Activated CD4-positive, alpha-beta T cell treated with anti-CD3 and anti-CD28 coated beads for 48 hours (primary cell): ENCODE data around the gene SLC22A4.

Experiments
- DNase-seq: peaks from one replicate; pipeline ENCODE4 v3.0.0-alpha.2; 2020

Gene SLC22A4

DNA sequence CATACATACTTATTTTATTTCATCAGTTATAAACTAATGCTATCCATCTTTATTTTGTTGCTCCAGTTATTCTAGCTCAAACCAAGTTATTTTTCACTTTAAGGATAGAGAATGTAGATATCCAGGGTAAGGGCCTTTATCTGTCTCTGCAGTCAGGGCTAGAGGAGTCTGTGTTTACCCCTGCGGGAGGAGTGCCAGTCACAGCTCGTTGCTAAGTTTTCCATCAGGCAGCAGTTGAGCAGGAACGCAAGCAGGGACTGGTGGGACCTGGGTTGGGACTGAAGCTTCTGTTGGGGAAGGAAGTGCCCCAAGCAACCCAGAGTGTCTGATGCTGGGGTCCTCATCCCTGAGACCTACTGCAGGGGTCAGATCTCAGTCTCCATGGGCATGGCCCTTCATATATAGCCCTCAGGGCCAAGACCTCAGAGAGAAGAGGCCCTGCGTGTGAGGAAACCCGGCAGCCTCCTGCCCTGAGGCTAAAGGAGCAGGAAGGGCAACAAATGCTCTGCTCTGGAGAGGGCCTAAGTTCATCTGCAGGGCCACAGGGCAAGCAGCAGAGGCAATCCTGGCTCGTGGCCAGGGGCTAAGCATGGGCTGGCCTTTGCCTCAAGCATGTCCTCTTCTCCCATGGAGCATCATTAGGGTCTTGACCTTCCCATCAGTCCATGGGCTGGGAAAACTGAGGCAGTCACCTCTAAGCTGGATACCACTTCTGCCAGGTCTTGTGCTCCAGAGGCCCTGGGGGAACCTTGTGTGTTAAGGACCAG, 6.6 kb downstream of the SLC22A4 start:
- DNase-seq: no peak

DNA sequence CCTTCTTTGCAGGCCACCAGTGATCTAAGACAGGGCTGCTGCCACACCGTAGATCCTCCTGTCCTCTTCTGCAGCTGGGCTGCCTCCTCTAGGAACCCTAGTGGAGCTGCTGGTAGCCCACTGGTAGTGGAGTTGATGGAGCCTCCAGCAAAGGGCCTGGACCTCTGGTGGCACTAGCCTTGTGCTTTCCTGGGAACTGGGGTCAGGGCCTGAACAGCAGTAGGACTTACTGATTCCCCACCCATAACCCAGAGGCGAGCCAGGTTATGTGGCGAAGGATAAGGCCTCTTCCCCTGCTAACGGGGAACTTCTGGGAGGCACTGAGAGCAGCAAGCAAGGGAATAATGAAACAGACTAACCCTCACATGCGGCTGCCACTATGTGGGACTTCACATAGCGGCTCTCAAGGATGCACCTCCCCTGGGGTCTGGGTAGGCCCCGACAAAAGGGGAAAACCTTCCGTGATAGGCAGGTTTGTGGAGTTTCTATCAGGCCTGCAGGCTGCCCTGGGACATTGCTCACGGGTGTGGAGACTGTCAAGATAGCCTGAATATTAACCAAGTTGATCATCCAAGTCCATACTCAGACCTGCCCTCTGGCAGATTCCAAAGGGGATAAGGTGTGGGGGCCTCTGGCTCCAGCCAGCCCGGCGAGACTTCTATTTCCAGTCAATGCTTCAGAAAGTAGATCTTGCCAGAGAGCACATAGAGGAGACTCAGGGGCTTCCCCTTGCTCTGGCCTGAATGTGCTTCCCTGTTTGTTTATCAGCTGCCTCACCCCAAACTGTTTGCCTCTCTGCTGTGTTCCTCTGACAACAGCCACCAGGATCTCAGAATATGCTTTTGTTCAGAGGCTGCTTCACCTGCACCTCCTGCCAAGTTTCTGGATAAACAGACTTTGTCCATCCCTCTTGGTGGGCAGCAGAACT, 7.4 kb downstream of the SLC22A4 start:
- no peak for DNase-seq

- DNase-seq: no peak
Observed at GRCh38 chr5:132302413-132302812, 8.2 kb downstream of the SLC22A4 start.

DNA sequence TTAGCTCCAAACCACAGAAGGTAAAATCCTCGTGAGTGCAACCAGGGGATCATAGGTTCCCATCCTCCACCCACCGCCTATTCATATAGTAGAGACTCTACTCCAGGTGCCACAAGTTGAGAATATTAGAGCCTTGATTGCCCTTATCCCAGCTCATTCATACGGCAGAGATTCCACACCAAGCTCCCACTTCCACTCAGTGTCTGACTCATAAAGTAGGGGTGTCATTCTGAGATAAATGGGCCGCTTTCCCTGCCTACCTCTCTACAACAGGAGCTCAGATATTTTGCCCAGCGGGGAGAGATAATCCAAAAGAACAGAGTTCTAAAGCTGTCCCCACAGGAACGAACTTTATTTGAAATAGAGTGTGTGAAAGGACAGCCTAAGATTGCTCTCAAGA, 9.4 kb downstream of the SLC22A4 start:
- DNase-seq: no peak

DNA sequence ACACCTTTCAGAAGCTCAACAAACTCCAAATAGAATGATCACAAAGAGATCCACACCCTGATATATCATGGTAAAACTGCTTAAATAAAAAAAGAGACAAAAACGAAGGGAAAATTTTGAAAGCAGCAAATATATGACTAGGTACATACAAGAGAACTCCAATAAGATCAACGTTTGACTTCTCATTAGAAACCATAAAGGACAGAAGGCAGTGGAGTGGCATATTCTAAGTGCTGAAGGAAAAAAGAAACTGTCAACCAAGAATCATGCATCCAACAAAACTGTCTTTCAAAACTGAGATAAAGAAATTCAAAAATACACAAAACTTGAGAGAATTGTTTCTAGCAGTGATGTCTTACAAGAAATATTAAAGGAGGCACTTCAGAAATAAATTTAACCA, 11.2 kb downstream of the SLC22A4 start:
- no peak for DNase-seq

DNA sequence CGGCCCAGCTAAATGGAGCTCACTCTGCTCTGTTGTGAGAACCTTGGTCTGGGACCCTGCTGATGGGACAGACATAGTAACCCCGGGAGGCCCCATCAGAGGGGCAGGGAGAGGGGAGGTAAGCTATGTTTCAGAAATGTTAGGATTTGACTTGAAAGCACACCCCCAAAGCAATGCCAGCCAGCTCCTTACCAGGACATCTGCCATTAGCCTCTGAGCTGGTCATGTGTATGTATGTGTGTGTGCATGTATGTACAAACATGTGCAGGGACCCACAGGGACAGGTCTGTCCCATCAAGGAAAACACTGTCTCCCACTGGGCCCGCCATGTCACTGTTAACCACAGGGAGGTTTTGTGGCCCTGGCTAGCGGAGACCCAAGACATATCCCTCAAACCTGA, 14.5 kb downstream of the SLC22A4 start:
- no peak for DNase-seq

DNA sequence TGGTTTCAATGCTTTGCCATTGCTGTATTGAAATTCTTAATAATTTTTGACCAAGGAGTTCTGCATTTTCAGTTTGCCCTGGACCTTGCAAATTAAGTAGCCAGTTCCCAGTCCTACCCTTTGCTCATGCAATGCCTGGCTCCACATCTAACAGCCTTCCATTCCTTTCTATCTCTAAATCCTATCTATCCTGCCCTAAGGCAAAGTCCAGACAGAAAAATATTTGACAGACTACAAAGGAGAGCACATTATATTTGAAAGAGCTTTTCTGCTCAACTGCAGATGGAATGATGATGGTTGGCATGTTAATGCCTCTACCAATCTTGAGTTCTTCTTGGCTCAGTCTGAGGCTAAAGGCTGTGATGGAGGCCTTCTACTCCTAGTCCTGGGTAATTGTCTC, 15.5 kb downstream of the SLC22A4 start:
- no peak for DNase-seq

DNA sequence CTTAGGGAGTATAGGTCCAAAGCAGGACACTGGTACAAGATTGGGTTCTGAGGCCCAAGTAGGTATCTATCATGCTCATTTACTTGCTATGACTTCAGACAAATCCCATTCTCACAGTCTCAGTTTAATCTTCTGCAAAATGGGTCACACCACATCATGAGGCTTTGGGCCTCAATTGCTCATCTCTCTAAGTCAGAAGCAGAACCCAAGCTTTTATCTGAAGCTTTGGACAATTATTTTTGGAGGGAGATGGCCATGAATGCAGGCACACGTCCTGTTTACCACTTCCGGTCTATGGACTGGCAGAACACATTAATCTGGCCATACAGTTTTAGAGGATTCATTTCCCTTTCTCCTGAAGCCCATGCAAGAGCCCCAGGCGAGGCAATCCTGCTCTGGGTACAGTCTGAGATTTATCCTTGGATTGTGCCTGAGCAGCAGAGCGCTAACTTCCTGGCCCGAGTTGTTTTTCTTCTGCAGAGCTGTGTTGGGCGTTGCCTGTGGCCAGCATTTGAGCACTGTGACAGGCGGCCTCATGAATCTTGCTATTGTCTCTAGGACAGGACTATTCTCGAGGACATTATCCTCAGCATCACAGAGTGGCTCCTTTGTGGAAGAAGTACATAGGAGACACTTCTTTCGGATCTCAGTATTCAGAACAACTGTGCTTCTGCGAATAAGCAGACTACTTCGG, 16.1 kb downstream of the SLC22A4 start:
- no peak for DNase-seq

DNA sequence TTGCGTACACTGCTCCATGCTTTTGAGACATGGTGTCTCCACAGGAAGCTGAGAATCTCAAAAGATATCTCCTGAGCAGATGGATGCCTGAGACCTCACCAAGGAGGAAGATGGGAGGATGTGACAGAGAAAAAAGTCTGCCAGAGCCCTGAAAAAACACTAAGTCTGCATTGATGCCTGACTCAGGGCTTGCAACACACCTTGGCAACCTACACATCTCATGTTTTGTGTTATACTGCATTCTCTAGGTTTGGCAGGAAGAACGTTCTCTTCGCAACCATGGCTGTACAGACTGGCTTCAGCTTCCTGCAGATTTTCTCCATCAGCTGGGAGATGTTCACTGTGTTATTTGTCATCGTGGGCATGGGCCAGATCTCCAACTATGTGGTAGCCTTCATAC, 19.2 kb downstream of the SLC22A4 start:
- no peak for DNase-seq

GRCh38 chr5:132313961-132314432, 19.8 kb downstream of the SLC22A4 start:
- DNase-seq: no peak

DNA sequence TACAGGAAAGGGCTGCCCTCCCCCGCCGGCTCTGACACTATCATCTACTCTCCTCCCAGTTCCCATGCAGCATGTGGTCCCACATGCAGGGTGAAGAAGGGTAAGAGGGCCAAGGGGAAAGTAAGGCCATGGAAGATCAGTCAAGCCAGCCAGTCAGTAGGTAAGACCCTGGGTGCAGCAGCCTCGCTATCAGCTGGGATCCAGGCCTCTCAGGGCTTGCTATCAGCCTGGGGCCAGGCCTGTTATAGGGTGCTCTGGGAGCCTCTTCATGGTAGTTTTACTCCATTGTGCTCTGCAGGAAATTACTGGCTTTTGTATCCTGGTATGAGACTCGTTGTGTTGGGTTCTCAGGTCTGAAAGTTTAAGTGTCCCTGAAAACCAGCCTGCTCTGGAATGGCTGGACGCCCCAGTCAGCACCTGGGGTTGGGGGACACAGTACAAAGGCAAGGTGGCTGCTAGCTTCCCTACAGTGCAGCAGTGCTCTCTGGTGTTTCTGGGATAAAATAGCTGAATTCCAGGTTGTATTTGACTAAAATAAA, 21.4 kb downstream of the SLC22A4 start:
- no peak for DNase-seq

DNA sequence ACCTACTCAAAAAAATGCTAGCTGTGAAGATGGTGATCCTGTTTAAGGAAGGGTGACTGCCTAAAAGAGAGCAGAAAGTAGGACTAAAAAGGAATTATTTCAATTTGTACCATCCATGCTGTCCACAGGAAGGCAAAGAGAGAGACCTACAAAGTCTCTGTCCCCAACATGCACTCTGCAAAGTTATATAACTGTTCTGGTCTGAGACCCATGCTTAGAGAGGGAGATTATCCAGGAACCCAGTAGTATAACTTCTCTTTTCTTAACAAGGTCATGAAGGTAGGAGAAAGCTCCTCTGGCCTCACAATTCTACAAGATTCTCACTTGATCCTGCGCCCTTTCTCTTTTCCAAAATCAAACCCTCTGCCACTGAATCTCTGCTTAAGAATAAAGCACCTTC, 25.8 kb downstream of the SLC22A4 start:
- DNase-seq: no peak

DNA sequence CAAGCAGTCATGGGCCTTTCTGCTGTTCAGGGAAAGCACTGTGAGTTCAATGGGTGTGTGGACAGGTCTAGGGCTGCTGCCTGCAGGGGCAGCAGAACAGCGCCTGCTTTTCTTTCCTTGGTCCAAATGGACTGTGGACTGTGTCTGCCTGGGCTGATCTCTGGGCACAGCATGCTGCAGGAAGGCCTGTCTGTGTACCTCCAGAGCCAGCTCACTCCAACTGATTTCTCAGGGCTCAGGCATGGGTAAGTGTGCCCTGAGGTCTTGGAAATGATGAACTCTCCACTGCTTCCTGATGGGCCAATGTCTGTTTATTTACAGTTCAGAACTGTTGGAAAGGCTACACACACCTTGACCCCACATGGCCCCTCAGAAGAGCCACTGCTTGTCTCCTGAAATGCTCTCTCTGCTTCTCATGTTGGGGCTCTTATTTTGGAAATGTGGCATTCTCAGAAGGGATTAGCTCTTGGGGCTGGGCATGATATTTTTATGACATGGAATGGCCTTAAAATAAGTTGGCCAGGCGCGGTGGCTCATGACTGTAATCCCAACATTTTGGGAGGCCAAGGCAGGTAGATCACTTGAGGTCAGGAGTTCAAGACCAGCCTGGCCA, 27.0 kb downstream of the SLC22A4 start:
- DNase-seq: no peak

GRCh38 chr5:132322266-132322665, 28.1 kb downstream of the SLC22A4 start:
- DNase-seq: no peak

DNA sequence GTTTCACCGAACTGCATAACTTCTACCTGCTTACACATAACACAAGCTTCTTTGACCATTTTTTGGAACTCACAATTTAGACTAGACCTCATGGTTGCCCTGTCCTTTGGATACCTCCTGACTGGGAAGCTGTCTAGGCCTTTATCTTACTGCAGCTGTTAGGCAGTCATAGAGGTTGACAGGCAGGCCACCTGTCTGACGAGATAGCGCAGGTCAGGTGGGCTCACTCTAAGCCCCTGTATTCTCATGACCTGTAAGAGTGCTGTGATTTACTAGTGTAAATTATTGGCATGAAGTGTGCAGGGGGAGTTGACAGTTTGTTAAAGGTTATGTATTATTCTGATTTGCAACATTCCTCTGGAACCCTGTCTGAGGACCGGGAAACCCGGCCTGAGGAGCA, 29.0 kb downstream of the SLC22A4 start:
- DNase-seq: no peak

DNA sequence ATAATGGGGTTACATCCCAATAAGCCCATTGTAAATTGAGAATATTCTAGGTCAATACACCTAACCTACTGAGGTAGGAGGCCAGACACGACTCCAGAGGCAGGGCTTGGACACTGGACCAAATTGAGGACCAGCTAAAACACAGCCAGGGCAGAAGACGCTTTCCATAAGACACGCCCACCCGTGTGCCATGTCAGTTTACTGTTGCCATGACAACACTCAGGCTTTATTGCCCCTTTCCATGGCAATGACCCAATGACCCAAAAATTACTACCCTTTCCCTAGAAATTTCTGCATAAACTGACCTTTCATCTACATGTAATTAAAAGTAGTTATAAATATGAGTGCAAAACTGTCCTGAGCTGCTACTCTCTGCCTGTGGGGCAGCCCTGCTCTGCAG, 31.5 kb downstream of the SLC22A4 start:
- no peak for DNase-seq

DNA sequence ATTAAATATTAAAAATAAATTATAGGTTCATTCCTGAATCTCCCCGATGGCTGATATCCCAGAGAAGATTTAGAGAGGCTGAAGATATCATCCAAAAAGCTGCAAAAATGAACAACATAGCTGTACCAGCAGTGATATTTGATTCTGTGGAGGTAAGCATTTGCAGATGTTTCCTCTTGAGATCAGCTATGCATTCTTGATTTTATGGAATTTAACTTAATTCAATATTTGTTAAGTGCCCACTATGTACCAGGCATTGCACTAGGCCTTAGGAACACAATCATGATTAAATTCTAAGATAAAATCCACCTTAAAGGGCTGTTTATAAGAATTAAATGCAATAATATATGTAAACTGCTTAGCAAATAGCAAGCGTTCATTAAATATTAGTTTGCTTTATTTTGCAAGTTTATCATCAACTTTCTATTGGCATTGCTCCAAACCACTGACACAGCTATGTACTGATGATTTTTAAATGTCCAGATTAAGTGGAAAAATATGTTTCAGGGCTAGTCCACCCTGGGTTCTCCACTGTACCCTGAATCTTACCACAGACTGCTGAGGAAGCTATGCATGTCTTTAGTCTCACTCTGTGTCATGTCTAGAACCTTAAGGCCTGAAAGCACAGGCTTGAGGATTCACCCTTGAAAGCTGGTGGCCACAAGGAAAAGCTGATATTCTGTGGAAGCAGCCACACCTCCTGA, 33.2 kb downstream of the SLC22A4 start:
- no peak for DNase-seq

DNA sequence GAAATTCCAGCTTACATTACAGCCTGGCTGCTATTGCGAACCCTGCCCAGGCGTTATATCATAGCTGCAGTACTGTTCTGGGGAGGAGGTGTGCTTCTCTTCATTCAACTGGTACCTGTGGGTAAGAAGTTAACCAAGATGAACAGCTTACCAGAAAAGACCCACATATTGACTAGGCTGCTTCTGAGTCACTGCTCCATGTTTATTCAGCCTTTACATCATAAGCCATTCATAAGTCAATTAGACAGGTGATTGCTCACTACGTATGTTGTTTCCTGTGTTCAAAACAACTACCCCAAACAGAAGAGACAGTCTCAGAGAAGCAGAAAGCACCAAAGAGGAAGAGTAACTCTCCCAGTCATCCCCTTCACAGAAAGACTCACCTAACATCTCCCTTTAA, 40.6 kb downstream of the SLC22A4 start:
- no peak for DNase-seq

- DNase-seq: no peak
Observed at GRCh38 chr5:132335402-132335801, 41.2 kb downstream of the SLC22A4 start.

DNA sequence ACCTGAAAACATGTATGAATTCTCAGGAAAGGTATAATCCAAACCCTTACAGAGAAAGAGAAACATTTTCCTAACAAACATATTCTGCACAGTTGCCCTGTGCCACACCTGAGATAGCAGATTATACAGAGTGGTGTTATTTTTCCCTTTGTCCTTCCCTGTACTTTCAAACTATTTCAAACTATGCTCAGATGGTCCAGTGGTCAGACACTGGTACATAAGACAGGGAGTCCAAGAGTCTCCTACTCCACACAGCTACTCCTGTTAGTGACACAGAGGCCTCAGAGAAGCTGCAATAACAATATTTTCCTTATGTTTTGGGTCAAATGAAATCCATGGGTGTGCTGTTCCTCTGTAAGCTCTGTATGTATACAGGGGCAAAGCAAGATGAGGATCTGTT, 45.3 kb downstream of the SLC22A4 start:
- no peak for DNase-seq

- no peak for DNase-seq
Observed at GRCh38 chr5:132342291-132343180, 48.3 kb downstream of the SLC22A4 start.
